ENCODE data around the gene MLLT10.

- TF ChIP-seq ZNF274 (IDR thresholded peaks at IDR 0.05; ENCODE audit: low read depth, low read length) (no peak), SUZ12 (IDR thresholded peaks at IDR 0.05; ENCODE audit: extremely low read depth, insufficient read depth, insufficient read length) (no peak), YY1 (IDR thresholded peaks at IDR 0.05; ENCODE audit: insufficient read depth, insufficient read length) (no peak)
Measured at GRCh38 chr10:21719502-21719901, 185.5 kb downstream of the MLLT10 start.

Measured in NT2/D1 (cell line).